Mammary epithelial cell (primary cell): ENCODE data around the gene ANKRD34A.

Source experiments
- CTCF ChIP-seq, 2 donors: IDR thresholded peaks in 1 of 2; conservative IDR thresholded peaks in 1 of 2; 2 replicates each; pipeline ENCODE4 v1.5.1; 2011 to 2012; ENCODE audit warnings: inconsistent platforms in 2 of 2, low read length in 2 of 2, mild to moderate bottlenecking in 2 of 2, control low read depth in 1 of 2, low read depth in 1 of 2; ENCODE audit not compliant: insufficient read depth in 1 of 2; ENCODE audit errors: extremely low read depth in 1 of 2
- EZH2 ChIP-seq: IDR thresholded peaks from 2 replicates; pipeline ENCODE4 v1.6.1; 2012; ENCODE audit warnings: low read length, inconsistent platforms, borderline replicate concordance

GRCh38 chr1:145942871-145943270 is 21.5 kb downstream of the ANKRD34A start:
- TF ChIP-seq CTCF (conservative IDR thresholded peaks at IDR 0.05 in 1 of 2, IDR thresholded peaks at IDR 0.05 in 1 of 2; ENCODE audit: extremely low read depth in 1 of 2, insufficient read depth in 1 of 2, low read depth in 1 of 2, low read length in 2 of 2) (no peak), EZH2 (no peak)
